CD8-positive, alpha-beta memory T cell (primary cell): ENCODE results near the gene SCML1. TPM values are rescaled to one million over a fixed set of nuclear protein-coding genes. Genes with fewer than 3 reads are reported as not detected.

Experiments
- CTCF ChIA-PET: fragments of 350-600 bp; sonication (Branson Sonifier 250); formaldehyde crosslinking; loops from one replicate; lab custom pipeline; 2021; ENCODE audit warnings: antibody characterized with exemption; lab: Charles Lee
- POLR2A ChIA-PET: fragments of 350-600 bp; sonication (Branson Sonifier 250); formaldehyde crosslinking; loops from one replicate; lab custom pipeline; 2021; ENCODE audit warnings: antibody characterized with exemption; lab: Charles Lee
- DNase-seq, 5 donors: peaks; one replicate each; pipeline versions ENCODE4 v3.0.0 to v3.0.0-alpha.2; 2020 to 2022; ENCODE audit warnings: mixed read lengths in 1 of 5
- H3K27ac ChIP-seq: one replicate; pipeline ENCODE4 v1.7.0; 2013; ENCODE audit warnings: low read depth, mild to moderate bottlenecking, low read length, moderate library complexity
- H3K27me3 ChIP-seq: 2 replicates; pipeline ENCODE4 v1.7.0; 2013; ENCODE audit warnings: low read length, mild to moderate bottlenecking; ENCODE audit not compliant: insufficient read depth, poor library complexity, severe bottlenecking
- H3K36me3 ChIP-seq: 2 replicates; pipeline ENCODE4 v1.7.0; 2013; ENCODE audit warnings: mild to moderate bottlenecking, low read length, moderate library complexity; ENCODE audit not compliant: insufficient read depth
- H3K4me1 ChIP-seq: 2 replicates; pipeline ENCODE4 v1.7.0; 2013; ENCODE audit warnings: mild to moderate bottlenecking, low read length, moderate library complexity; ENCODE audit not compliant: insufficient read depth
- H3K4me3 ChIP-seq: 2 replicates; pipeline ENCODE4 v1.7.0; 2013; ENCODE audit warnings: mild to moderate bottlenecking, low read length
- H3K9me3 ChIP-seq: 2 replicates; pipeline ENCODE4 v1.7.0; 2013; ENCODE audit warnings: mild to moderate bottlenecking, low read length
- H3K27ac Mint-ChIP-seq, 8 donors: one replicate each; pipeline ENCODE4 v1.8.0; 2020 to 2021; ENCODE audit warnings: mixed read lengths in 8 of 8, mild to moderate bottlenecking in 6 of 8, inconsistent platforms in 3 of 8, moderate library complexity in 3 of 8
- H3K27me3 Mint-ChIP-seq, 2 donors: one replicate each; pipeline ENCODE4 v1.8.0; 2020 to 2021; ENCODE audit warnings: mixed read lengths in 2 of 2, mild to moderate bottlenecking in 1 of 2, moderate library complexity in 1 of 2
- H3K36me3 Mint-ChIP-seq, 3 donors: one replicate each; pipeline ENCODE4 v1.8.0; 2020 to 2021; ENCODE audit warnings: mixed read lengths in 3 of 3, inconsistent platforms in 1 of 3, mild to moderate bottlenecking in 1 of 3
- H3K4me1 Mint-ChIP-seq, 3 donors: one replicate each; pipeline ENCODE4 v1.8.0; 2020 to 2021; ENCODE audit warnings: mixed read lengths in 3 of 3, inconsistent platforms in 1 of 3, mild to moderate bottlenecking in 1 of 3
- H3K4me3 Mint-ChIP-seq, 7 donors: one replicate each; pipeline ENCODE4 v1.8.0; 2020 to 2021; ENCODE audit warnings: mixed read lengths in 7 of 7, mild to moderate bottlenecking in 6 of 7, moderate library complexity in 4 of 7, inconsistent platforms in 2 of 7
- H3K9me3 Mint-ChIP-seq, 5 donors: one replicate each; pipeline ENCODE4 v1.8.0; 2020 to 2022; ENCODE audit warnings: mixed read lengths in 5 of 5, mild to moderate bottlenecking in 3 of 5, moderate library complexity in 2 of 5, inconsistent platforms in 1 of 5
- polyA plus RNA-seq: library from polyadenylated mRNA; unstranded; fragments of 300-500 nt; fragmentation: Illumina TruSeq; gene quantifications from one replicate; pipeline ENCODE4 v1.2.3, GENCODE V29; 2021
- total RNA-seq, 2 experiments: library from RNA; stranded (reverse); gene quantifications; one replicate each; pipeline ENCODE4 v1.2.3, GENCODE V29; 2021

SCML1 gene
- total and polyA plus RNA-seq, 3 experiments from 2014 or later, result 0.67 to 1.2 (median 1.1) TPM

DNA sequence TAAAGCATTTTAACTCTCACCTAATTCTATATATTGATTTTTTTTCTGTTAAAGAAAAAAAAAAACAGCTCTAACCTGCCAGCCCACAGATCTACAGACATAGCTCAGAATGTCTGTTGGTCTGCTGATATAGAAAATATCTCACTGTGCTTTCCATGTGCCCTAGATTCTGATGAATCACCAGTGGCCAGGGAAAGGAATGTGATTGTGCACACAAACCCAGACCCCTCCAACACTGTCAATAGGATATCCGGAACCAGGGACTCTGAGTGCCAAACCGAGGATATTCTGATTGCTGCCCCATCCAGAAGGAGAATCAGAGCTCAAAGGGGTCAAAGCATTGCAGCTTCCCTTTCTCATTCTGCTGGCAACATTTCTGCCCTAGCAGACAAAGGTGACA lies 12.1 kb upstream of the SCML1 start:
- H3K27ac Mint-ChIP-seq, result peak overlapping the region in 1 of 8 donors; percentile 38
- CTCF ChIA-PET, result no interaction called here
- Histone ChIP-seq H3K27me3 (no peaks in the 10 kb centered on the region), H3K36me3 (no peaks in the 10 kb centered on the region), H3K4me1 (no peaks in the 10 kb centered on the region), H3K9me3 (no peaks in the 10 kb centered on the region), H3K27ac (no peak overlapping the region), H3K4me3 (no peak overlapping the region)
- H3K9me3 Mint-ChIP-seq, result peaks cover 0 to 2% (median 0%) of the 10 kb centered on the region in 5 donors
- peaks cover 3 to 4% of the 10 kb centered on the region in 2 donors for H3K27me3 Mint-ChIP-seq
- H3K4me1 Mint-ChIP-seq, result no peaks in the 10 kb centered on the region
- no peak for DNase-seq
- POLR2A ChIA-PET, result no interaction called here
- no peaks in the 10 kb centered on the region for H3K36me3 Mint-ChIP-seq
- no peak overlapping the region for H3K4me3 Mint-ChIP-seq

DNA sequence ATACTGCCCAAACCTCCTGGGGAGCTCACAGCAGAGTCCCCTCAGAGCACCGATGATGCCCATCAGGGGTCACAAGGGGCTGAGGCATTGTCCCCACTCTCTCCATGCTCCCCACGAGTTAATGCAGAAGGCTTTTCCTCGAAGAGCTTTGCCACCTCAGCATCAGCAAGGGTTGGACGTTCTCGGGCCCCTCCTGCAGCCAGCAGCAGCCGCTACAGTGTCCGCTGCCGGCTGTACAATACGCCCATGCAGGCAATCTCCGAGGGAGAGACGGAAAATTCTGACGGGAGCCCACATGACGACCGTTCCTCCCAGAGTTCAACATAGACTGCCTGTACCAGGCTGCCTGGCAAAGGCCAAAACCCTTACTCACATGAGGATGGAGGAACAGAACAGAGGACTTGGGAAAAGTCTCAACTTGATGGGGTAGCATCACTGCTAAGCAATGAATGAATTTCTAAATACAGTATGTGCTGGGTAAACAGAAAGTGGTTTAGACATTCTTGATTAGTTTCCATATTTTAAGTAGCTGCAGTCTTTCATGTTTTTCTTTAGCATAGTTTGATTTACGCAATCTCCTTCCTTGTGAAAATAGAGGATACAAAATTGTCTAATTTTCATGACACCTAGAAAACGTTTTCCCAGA lies 5.0 kb upstream of the SCML1 start:
- no peak for DNase-seq
- Mint-ChIP-seq H3K4me1 (no peaks in the 10 kb centered on the region), H3K27ac (no peak overlapping the region), H3K36me3 (no peaks in the 10 kb centered on the region), H3K27me3 (peaks cover 7 to 15% of the 10 kb centered on the region in 2 donors), H3K9me3 (peaks cover 0 to 2% (median 2%) of the 10 kb centered on the region in 5 donors), H3K4me3 (no peak overlapping the region)
- POLR2A ChIA-PET, result no interaction called here
- Histone ChIP-seq H3K4me3 (no peak overlapping the region), H3K27ac (no peak overlapping the region), H3K4me1 (no peaks in the 10 kb centered on the region), H3K27me3 (no peaks in the 10 kb centered on the region), H3K36me3 (no peaks in the 10 kb centered on the region), H3K9me3 (no peaks in the 10 kb centered on the region)
- CTCF ChIA-PET, result no interaction called here

DNA sequence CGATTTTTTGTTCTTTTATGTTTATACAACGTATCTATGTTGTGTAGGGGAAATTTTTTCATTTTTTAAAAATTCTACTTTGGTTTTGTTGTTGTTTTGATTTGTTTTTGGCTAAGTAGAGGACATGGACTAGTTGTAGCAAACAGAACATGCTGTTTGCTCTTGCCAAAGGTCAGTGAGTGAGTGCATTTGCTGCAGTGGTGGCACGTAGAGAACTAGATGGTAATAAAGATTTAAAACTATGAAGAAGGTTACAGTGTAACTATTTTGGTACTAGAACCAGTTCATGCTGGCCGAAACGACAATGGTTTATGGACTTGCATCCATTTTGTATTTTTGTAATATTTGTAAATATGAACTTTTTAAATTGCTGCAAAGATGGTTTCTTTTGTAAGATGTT lies 1.9 kb upstream of the SCML1 start:
- POLR2A ChIA-PET, result no interaction called here
- Mint-ChIP-seq H3K9me3 (peaks cover 0 to 5% (median 2%) of the 10 kb centered on the region in 5 donors), H3K4me3 (peak overlapping the region in 1 of 7 donors; percentile 37), H3K27me3 (peaks cover 25 to 28% of the 10 kb centered on the region in 2 donors), H3K27ac (no peak overlapping the region), H3K36me3 (peaks cover 0 to 1% (median 0%) of the 10 kb centered on the region in 3 donors), H3K4me1 (peaks cover 15 to 24% (median 19%) of the 10 kb centered on the region in 3 donors)
- Histone ChIP-seq H3K4me3 (no peak overlapping the region), H3K9me3 (no peaks in the 10 kb centered on the region), H3K27me3 (no peaks in the 10 kb centered on the region), H3K4me1 (no peaks in the 10 kb centered on the region), H3K36me3 (no peaks in the 10 kb centered on the region), H3K27ac (no peak overlapping the region)
- DNase-seq, result no peak
- CTCF ChIA-PET, result no interaction called here

DNA sequence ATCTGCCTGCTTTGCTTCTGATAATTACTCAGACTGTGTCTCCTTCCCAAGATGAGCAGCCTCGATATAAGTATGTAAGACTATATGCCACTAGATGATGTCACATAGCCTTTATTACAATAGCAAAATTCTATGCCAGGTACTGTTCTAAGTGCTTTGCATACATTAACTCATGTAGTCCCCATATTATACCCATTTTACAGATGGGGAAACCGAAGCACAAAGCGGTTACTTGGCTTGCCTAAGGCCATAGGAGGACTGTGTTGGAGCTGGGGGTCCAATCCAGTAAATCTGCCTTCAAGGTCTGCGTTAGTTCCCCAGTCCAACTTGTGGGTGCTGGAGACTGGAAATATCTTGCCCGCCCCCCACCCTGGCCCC lies 826 bp upstream of the SCML1 start:
- Mint-ChIP-seq H3K27me3 (peaks cover 27 to 31% of the 10 kb centered on the region in 2 donors), H3K36me3 (peaks cover 0 to 1% (median 0%) of the 10 kb centered on the region in 3 donors), H3K9me3 (peaks cover 0 to 5% (median 0%) of the 10 kb centered on the region in 5 donors), H3K27ac (peak overlapping the region in 7 of 8 donors; percentile 68 to 94 (median 84)), H3K4me1 (peaks cover 15 to 27% (median 19%) of the 10 kb centered on the region in 3 donors), H3K4me3 (peak overlapping the region; percentile 75 to 91 (median 88))
- DNase-seq, result no peak
- Histone ChIP-seq H3K4me1 (no peaks in the 10 kb centered on the region), H3K36me3 (no peaks in the 10 kb centered on the region), H3K27ac (no peak overlapping the region), H3K9me3 (no peaks in the 10 kb centered on the region), H3K4me3 (peak overlapping the region; percentile 50), H3K27me3 (no peaks in the 10 kb centered on the region)
- ChIA-PET POLR2A (no interaction called here), CTCF (no interaction called here)

DNA sequence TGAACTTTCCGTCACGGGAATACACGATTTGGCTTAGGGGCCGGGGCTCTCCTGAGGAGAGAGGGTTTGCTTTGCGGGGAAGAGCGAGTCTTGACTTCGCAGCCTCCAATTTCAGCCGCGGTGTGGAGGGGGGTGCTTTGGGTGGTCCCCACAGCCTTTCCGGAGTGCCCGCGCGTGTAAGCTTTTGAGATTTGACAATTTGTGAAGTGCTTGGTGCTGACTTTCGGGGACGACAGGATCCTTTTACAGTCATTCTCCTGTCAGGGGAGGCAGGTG lies 355 bp downstream of the SCML1 start:
- H3K9me3 ChIP-seq, result no peaks in the 10 kb centered on the region
- no peak for DNase-seq
- peaks cover 0 to 5% (median 0%) of the 10 kb centered on the region in 5 donors for H3K9me3 Mint-ChIP-seq
- peak overlapping the region; percentile 59 for H3K27ac ChIP-seq
- peaks cover 15 to 27% (median 19%) of the 10 kb centered on the region in 3 donors for H3K4me1 Mint-ChIP-seq
- H3K36me3 Mint-ChIP-seq, result peaks cover 0 to 1% (median 0%) of the 10 kb centered on the region in 3 donors
- peak overlapping the region; percentile 68 to 96 (median 92) for H3K27ac Mint-ChIP-seq
- POLR2A ChIA-PET, result no interaction called here
- H3K27me3 Mint-ChIP-seq, result peaks cover 27 to 31% of the 10 kb centered on the region in 2 donors
- no peaks in the 10 kb centered on the region for H3K27me3 ChIP-seq
- no peaks in the 10 kb centered on the region for H3K4me1 ChIP-seq
- H3K4me3 Mint-ChIP-seq, result peak overlapping the region; percentile 79 to 92 (median 88)
- peak overlapping the region; percentile 76 for H3K4me3 ChIP-seq
- no peaks in the 10 kb centered on the region for H3K36me3 ChIP-seq
- CTCF ChIA-PET, result no interaction called here

DNA sequence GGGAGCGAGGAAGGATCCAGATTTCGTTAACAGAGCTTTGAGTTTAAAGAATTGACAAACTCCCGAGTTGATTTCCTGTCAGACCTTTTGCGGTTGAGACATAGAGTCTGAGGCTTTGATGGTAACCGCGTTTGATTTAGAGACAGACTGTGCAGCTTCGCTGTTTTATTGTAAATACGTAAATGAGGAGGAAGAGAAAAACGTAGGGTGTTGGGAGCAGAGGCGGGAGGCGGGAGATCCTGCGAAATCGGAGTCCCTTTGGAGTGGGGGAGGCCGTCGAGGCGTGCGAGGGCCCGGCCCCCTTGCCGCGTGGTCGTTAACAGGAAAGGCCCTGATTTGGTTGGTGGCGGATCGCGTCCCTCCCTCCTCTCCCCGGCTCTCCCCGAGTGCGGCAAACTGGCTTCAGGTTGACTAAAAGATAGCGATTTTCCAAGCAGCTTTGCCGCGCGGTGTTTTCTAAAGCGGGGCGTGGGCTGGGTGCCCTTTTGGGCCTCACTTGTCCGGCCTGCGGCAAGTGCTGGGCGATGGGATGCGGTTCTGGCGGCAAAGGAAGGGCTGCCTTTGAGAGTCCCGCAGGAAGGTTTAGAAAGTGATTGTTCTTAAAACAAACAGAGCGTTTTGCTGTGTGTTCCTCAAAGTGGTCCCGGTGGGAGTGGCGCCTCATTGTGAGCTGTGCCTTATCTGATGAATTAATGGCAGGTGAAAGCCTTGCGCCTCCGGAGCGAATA lies 857 bp downstream of the SCML1 start:
- CTCF ChIA-PET, result no interaction called here
- H3K36me3 ChIP-seq, result no peaks in the 10 kb centered on the region
- DNase-seq, result peak; percentile 8 to 84 (median 48)
- Mint-ChIP-seq H3K4me3 (peak overlapping the region; percentile 79 to 92 (median 88)), H3K9me3 (peaks cover 0 to 5% (median 0%) of the 10 kb centered on the region in 5 donors), H3K36me3 (peaks cover 0 to 1% (median 0%) of the 10 kb centered on the region in 3 donors), H3K27me3 (peaks cover 27 to 31% of the 10 kb centered on the region in 2 donors), H3K27ac (peak overlapping the region; percentile 32 to 96 (median 92)), H3K4me1 (peaks cover 15 to 27% (median 19%) of the 10 kb centered on the region in 3 donors)
- no peaks in the 10 kb centered on the region for H3K27me3 ChIP-seq
- H3K9me3 ChIP-seq, result no peaks in the 10 kb centered on the region
- peak overlapping the region; percentile 76 for H3K4me3 ChIP-seq
- no peaks in the 10 kb centered on the region for H3K4me1 ChIP-seq
- POLR2A ChIA-PET, result no interaction called here
- H3K27ac ChIP-seq, result peak overlapping the region; percentile 59

DNA sequence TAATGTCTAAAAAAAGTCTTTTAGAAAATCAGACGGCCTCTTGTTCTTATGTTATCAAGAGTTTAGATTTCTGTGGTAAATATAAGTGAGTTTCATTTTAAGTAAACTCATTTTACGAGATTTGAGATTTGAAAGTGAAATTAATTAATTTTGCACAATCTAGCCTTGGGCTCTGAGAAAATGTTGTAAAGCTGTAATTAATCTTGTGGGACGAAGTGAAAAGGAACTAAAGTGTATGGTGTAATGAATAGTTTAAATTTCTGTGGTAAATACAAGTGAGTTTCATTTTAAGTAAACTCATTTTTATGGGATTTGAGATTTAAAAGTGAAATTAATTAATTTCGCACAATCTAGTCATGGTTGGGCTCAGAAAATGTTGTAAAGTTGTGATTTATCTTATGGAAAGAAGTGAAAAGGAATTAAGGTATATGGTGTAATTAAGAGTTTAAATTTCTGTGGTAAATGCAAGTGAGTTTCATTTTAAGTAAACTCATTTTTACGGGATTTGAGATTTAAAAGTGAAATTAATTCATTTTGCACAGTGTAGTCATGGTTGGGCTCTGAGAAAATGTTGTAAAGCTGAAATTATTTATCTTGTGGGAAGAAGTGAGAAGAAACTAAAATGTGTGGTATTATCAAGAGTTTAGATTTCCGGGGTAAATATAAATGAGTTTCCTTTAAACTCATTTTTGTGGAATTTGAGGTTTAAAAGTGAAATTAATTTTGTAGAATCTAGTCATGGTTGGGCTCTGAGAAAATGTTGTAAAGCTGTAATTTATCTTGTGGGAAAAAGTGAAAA lies 1.6 kb downstream of the SCML1 start:
- Histone ChIP-seq H3K4me3 (peak overlapping the region; percentile 76), H3K27ac (no peak overlapping the region), H3K27me3 (no peaks in the 10 kb centered on the region), H3K36me3 (no peaks in the 10 kb centered on the region), H3K4me1 (no peaks in the 10 kb centered on the region), H3K9me3 (no peaks in the 10 kb centered on the region)
- peaks cover 0 to 5% (median 0%) of the 10 kb centered on the region in 5 donors for H3K9me3 Mint-ChIP-seq
- no peak for DNase-seq
- peak overlapping the region in 7 of 8 donors; percentile 50 to 96 (median 94) for H3K27ac Mint-ChIP-seq
- CTCF ChIA-PET, result no interaction called here
- peak overlapping the region; percentile 79 to 92 (median 88) for H3K4me3 Mint-ChIP-seq
- peaks cover 15 to 27% (median 19%) of the 10 kb centered on the region in 3 donors for H3K4me1 Mint-ChIP-seq
- POLR2A ChIA-PET, result no interaction called here
- peaks cover 0 to 1% (median 0%) of the 10 kb centered on the region in 3 donors for H3K36me3 Mint-ChIP-seq
- peaks cover 27 to 30% of the 10 kb centered on the region in 2 donors for H3K27me3 Mint-ChIP-seq
